ENCODE data around the gene SESTD1. TPM values are rescaled to one million over a fixed set of nuclear protein-coding genes. Genes with fewer than 3 reads are reported as not detected.

The SESTD1 gene
- total RNA-seq, 1 donor from 2014 or later: 15.3 TPM

- TF ChIP-seq CTCF (IDR thresholded peaks at IDR 0.05; ENCODE audit: insufficient read depth, low read length, severe bottlenecking): no peak
- no peak for DNase-seq (ENCODE audit: low read depth)
- Histone ChIP-seq H3K27me3 (ENCODE audit: control insufficient read depth, insufficient read depth, low read length) (no peaks in the 10 kb centered on the region), H3K36me3 (ENCODE audit: control insufficient read depth, insufficient read depth, low read length) (no peaks in the 10 kb centered on the region), H3K4me3 (ENCODE audit: low read depth, low read length) (no peak overlapping the region)
- no peak for FAIRE-seq
Observed at GRCh38 chr2:179233626-179234430, 30.8 kb downstream of the SESTD1 start.

GRCh38 chr2:179233083-179233490 is 31.5 kb downstream of the SESTD1 start:
- DNase-seq (ENCODE audit: low read depth): no peak
- TF ChIP-seq CTCF (IDR thresholded peaks at IDR 0.05; ENCODE audit: insufficient read depth, low read length, severe bottlenecking): no peak
- H3K27me3 ChIP-seq (ENCODE audit: control insufficient read depth, insufficient read depth, low read length): no peaks in the 10 kb centered on the region
- no peaks in the 10 kb centered on the region for H3K36me3 ChIP-seq (ENCODE audit: control insufficient read depth, insufficient read depth, low read length)
- no peak overlapping the region for H3K4me3 ChIP-seq (ENCODE audit: low read depth, low read length)
- FAIRE-seq: no peak

- no peak for DNase-seq (ENCODE audit: low read depth)
- H3K36me3 ChIP-seq (ENCODE audit: control insufficient read depth, insufficient read depth, low read length): no peaks in the 10 kb centered on the region
- H3K27me3 ChIP-seq (ENCODE audit: control insufficient read depth, insufficient read depth, low read length): no peaks in the 10 kb centered on the region
- no peak for TF ChIP-seq CTCF (IDR thresholded peaks at IDR 0.05; ENCODE audit: insufficient read depth, low read length, severe bottlenecking)
- H3K4me3 ChIP-seq (ENCODE audit: low read depth, low read length): no peak overlapping the region
- no peak for FAIRE-seq
Observed at GRCh38 chr2:179226961-179227259, 37.7 kb downstream of the SESTD1 start.

DNA sequence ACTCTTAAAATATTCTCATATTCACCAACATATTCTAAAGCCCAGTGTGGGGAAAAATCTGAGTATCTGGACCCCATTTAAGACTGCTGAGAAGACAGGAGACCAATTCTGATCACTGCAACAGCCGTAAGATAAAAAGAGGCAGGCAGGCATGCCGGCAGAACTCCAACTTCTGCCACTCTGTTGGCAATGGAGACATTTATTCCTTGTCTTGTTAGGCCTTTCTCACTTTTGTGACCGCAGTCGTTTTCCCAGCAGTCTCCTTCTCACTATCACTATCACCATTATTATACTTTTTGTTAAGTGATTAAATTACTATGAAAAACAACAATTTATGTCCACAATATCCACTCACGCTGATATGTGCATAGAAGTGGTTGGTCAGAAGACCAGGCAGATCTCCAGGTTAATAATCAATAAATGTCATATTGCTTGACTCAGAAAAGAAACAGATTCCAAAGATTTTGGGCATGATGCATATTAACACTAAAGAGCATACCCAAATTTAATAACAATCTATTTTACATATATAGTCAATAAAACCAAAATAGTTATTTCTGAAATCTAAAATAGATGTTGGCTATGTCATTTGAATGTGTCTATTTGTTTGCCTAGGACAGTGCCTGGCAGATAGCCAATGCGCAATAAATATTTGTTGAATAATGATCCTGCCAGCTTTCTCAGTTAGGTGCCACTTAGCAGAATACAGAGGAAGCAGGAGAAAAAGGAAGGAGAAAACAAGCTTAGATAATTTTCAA is 38.2 kb downstream of the SESTD1 start:
- DNase-seq (ENCODE audit: low read depth) (no peak), FAIRE-seq (no peak)
- Histone ChIP-seq H3K27me3 (ENCODE audit: control insufficient read depth, insufficient read depth, low read length) (no peaks in the 10 kb centered on the region), H3K36me3 (ENCODE audit: control insufficient read depth, insufficient read depth, low read length) (no peaks in the 10 kb centered on the region), H3K4me3 (ENCODE audit: low read depth, low read length) (no peak overlapping the region)
- no peak for TF ChIP-seq CTCF (IDR thresholded peaks at IDR 0.05; ENCODE audit: insufficient read depth, low read length, severe bottlenecking)

DNA sequence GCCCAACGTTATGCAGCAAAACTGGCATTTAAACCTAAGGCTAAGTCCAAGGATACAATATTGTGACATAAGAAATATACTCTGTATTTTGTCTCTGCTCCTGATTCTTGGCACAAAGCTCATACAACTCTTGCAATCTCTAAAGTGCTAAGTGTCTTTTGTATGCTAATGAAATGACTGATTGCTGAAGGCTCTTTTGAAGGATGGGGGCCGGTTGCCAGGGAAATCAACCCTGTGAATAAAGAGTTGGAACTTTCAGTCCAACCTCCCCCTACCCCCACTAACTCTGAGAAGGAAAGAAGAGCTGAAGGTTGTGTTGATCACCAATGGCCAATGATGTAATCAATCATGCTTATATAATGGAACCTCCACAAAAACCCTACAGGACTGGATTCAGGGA is 40.3 kb downstream of the SESTD1 start:
- no peaks in the 10 kb centered on the region for H3K27me3 ChIP-seq (ENCODE audit: control insufficient read depth, insufficient read depth, low read length)
- no peak overlapping the region for H3K4me3 ChIP-seq (ENCODE audit: low read depth, low read length)
- no peak for TF ChIP-seq CTCF (IDR thresholded peaks at IDR 0.05; ENCODE audit: insufficient read depth, low read length, severe bottlenecking)
- no peak for FAIRE-seq
- no peak for DNase-seq (ENCODE audit: low read depth)
- no peaks in the 10 kb centered on the region for H3K36me3 ChIP-seq (ENCODE audit: control insufficient read depth, insufficient read depth, low read length)

All from bronchial epithelial cell (primary cell).